SU-DHL-6 (cell line): ENCODE results near the gene ATXN7.

Experiments
- H2AFZ ChIP-seq: fragments of 200-600 bp; sonication (generic); 2 replicates; pipeline ENCODE4 v1.6.1; 2014; ENCODE audit warnings: low read depth, mild to moderate bottlenecking, moderate library complexity, mixed read lengths, antibody characterized with exemption, low read length; ENCODE audit not compliant: severe bottlenecking
- H3F3A ChIP-seq: fragments of 200-600 bp; shearing (Covaris generic); 2 replicates; pipeline ENCODE4 v1.6.0; 2016; ENCODE audit warnings: antibody characterized with exemption, mild to moderate bottlenecking; ENCODE audit not compliant: insufficient read depth
- H3K27ac ChIP-seq: fragments of 200-600 bp; sonication (generic); 2 replicates; pipeline ENCODE4 v1.5.1; 2016; ENCODE audit warnings: low read depth, mild to moderate bottlenecking, low read length, moderate library complexity, mixed read lengths
- H3K27me3 ChIP-seq: fragments of 200-600 bp; sonication (generic), shearing (Covaris generic); 2 replicates; pipeline ENCODE4 v1.6.0; 2014; ENCODE audit warnings: mild to moderate bottlenecking, low read length
- H3K36me3 ChIP-seq: fragments of 200-600 bp; sonication (generic); 2 replicates; pipeline ENCODE4 v1.6.1; 2014; ENCODE audit warnings: mild to moderate bottlenecking, low read length, mixed read lengths
- H3K4me2 ChIP-seq: fragments of 300-600, 200-600 bp; shearing (Covaris generic), sonication (generic); 2 replicates; pipeline ENCODE4 v1.6.0; 2014; ENCODE audit warnings: low read length, low read depth, mild to moderate bottlenecking; ENCODE audit not compliant: poor library complexity, severe bottlenecking
- H3K4me3 ChIP-seq: fragments of 200-600 bp; sonication (generic); 2 replicates; pipeline ENCODE4 v1.5.1; 2014; ENCODE audit warnings: antibody characterized with exemption, low read length, mild to moderate bottlenecking, mixed read lengths; ENCODE audit not compliant: insufficient read depth, poor library complexity, severe bottlenecking
- H3K79me2 ChIP-seq: fragments of 200-600 bp; sonication (generic); 2 replicates; pipeline ENCODE4 v1.6.1; 2014; ENCODE audit warnings: mild to moderate bottlenecking, low read length, moderate library complexity; ENCODE audit not compliant: insufficient read depth
- H3K9ac ChIP-seq: fragments of 200-600 bp; sonication (generic); 2 replicates; pipeline ENCODE4 v1.7.0; 2014; ENCODE audit warnings: mild to moderate bottlenecking, low read length
- H3K9me2 ChIP-seq: fragments of 200-600 bp; sonication (generic); replicated peaks from 2 replicates; pipeline ENCODE4 v1.6.1; 2014; ENCODE audit warnings: low read length; ENCODE audit not compliant: insufficient read depth
- H3K9me3 ChIP-seq: fragments of 200-600 bp; sonication (generic); 2 replicates; pipeline ENCODE4 v1.6.1; 2014; ENCODE audit warnings: low read length, mixed read lengths; ENCODE audit not compliant: insufficient read depth
- H4K20me1 ChIP-seq: fragments of 200-600 bp; sonication (generic); 2 replicates; pipeline ENCODE4 v1.6.1; 2014; ENCODE audit warnings: low read depth, mild to moderate bottlenecking, antibody characterized with exemption, low read length, moderate library complexity, mixed read lengths
- EZH2phosphoT487 ChIP-seq: fragments of 200-600 bp; sonication (generic), shearing (Covaris generic); conservative IDR thresholded peaks from 2 replicates; pipeline ENCODE4 v1.6.1; 2018; ENCODE audit warnings: mild to moderate bottlenecking, antibody characterized with exemption, low read length, moderate library complexity, mixed read lengths
- TF ChIP-seq, protein P1 (sequence below): fragments of 200-600 bp; sonication (generic); IDR thresholded peaks from one replicate; pipeline ENCODE4 v1.5.1; 2017; ENCODE audit warnings: antibody characterized with exemption, mild to moderate bottlenecking, low read length, moderate library complexity; ENCODE audit not compliant: insufficient read depth, poor library complexity, severe bottlenecking

ATXN7 gene

GRCh38 chr3:64008487-64009351 is 145.1 kb downstream of the ATXN7 start:
- Histone ChIP-seq H3K79me2 (peaks cover 5% of the 10 kb centered on the region; the same call in 1 of the 2 replicates), H3K9me3 (no peaks in the 10 kb centered on the region), H3K4me2 (no peak overlapping the region), H3K36me3 (peaks cover 59% of the 10 kb centered on the region), H3K27ac (no peak overlapping the region), H3K9ac (no peak overlapping the region), H4K20me1 (no peaks in the 10 kb centered on the region), H2AFZ (no peak overlapping the region), H3F3A (peaks cover under 1% of the 10 kb centered on the region; the same call in 1 of the 2 replicates), H3K4me3 (no peak overlapping the region), H3K27me3 (no peaks in the 10 kb centered on the region), H3K9me2 (no peaks in the 10 kb centered on the region)
- no peak for TF ChIP-seq EZH2phosphoT487
- TF ChIP-seq, protein P1, sequence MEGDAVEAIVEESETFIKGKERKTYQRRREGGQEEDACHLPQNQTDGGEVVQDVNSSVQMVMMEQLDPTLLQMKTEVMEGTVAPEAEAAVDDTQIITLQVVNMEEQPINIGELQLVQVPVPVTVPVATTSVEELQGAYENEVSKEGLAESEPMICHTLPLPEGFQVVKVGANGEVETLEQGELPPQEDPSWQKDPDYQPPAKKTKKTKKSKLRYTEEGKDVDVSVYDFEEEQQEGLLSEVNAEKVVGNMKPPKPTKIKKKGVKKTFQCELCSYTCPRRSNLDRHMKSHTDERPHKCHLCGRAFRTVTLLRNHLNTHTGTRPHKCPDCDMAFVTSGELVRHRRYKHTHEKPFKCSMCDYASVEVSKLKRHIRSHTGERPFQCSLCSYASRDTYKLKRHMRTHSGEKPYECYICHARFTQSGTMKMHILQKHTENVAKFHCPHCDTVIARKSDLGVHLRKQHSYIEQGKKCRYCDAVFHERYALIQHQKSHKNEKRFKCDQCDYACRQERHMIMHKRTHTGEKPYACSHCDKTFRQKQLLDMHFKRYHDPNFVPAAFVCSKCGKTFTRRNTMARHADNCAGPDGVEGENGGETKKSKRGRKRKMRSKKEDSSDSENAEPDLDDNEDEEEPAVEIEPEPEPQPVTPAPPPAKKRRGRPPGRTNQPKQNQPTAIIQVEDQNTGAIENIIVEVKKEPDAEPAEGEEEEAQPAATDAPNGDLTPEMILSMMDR: no peak

- Histone ChIP-seq H3K4me3 (no peak overlapping the region), H3K4me2 (no peak overlapping the region), H3K9me3 (no peaks in the 10 kb centered on the region), H3K79me2 (peaks cover 5% of the 10 kb centered on the region; the same call in 1 of the 2 replicates), H3K36me3 (peaks cover 64% of the 10 kb centered on the region), H4K20me1 (no peaks in the 10 kb centered on the region), H3K9ac (no peak overlapping the region), H3F3A (peaks cover 5% of the 10 kb centered on the region; the same call in 1 of the 2 replicates), H3K9me2 (no peaks in the 10 kb centered on the region), H2AFZ (no peak overlapping the region), H3K27ac (no peak overlapping the region), H3K27me3 (no peaks in the 10 kb centered on the region)
- TF ChIP-seq, protein P1: no peak
- no peak for TF ChIP-seq EZH2phosphoT487
These were observed 145.9 kb downstream of the ATXN7 start for GRCh38 chr3:64009528-64009927.

GRCh38 chr3:64010199-64010598 is 146.5 kb downstream of the ATXN7 start:
- TF ChIP-seq EZH2phosphoT487: no peak
- TF ChIP-seq, protein P1: no peak
- no peak overlapping the region for H3K9ac ChIP-seq
- H3K4me2 ChIP-seq: no peak overlapping the region
- peaks cover 5% of the 10 kb centered on the region; the same call in 1 of the 2 replicates for H3K79me2 ChIP-seq
- H3K9me3 ChIP-seq: no peaks in the 10 kb centered on the region
- H4K20me1 ChIP-seq: no peaks in the 10 kb centered on the region
- peaks cover 67% of the 10 kb centered on the region for H3K36me3 ChIP-seq
- no peaks in the 10 kb centered on the region for H3K27me3 ChIP-seq
- H3F3A ChIP-seq: peaks cover 5% of the 10 kb centered on the region; the same call in 1 of the 2 replicates
- H3K4me3 ChIP-seq: no peak overlapping the region
- H3K9me2 ChIP-seq: no peaks in the 10 kb centered on the region
- H2AFZ ChIP-seq: no peak overlapping the region
- H3K27ac ChIP-seq: no peak overlapping the region
